ENCODE measurements around the gene CISD2.

DNA sequence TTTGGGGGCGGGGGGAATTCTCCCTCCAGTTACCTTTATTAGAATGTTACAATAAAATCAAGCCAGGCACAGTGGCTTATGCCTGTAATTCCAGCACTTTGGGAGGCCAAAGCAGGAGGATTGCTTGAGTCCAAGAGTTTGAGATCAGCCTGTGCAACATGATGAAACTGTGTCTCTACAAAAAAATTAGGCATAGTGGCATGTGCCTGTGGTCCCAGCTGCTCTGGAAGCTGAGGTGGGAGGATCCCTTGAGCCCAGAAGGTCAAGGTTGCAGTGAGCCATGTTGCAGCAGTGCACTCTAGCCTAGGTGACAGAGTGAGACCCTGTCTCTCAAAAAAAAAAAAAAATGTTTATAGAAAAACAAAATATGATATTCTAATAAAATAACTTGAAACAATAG lies 36.1 kb upstream of the CISD2 start:
- TF ChIP-seq, protein P1, sequence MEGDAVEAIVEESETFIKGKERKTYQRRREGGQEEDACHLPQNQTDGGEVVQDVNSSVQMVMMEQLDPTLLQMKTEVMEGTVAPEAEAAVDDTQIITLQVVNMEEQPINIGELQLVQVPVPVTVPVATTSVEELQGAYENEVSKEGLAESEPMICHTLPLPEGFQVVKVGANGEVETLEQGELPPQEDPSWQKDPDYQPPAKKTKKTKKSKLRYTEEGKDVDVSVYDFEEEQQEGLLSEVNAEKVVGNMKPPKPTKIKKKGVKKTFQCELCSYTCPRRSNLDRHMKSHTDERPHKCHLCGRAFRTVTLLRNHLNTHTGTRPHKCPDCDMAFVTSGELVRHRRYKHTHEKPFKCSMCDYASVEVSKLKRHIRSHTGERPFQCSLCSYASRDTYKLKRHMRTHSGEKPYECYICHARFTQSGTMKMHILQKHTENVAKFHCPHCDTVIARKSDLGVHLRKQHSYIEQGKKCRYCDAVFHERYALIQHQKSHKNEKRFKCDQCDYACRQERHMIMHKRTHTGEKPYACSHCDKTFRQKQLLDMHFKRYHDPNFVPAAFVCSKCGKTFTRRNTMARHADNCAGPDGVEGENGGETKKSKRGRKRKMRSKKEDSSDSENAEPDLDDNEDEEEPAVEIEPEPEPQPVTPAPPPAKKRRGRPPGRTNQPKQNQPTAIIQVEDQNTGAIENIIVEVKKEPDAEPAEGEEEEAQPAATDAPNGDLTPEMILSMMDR (IDR thresholded peaks at IDR 0.05) = no peak
- no peak for TF ChIP-seq EP300 (IDR thresholded peaks at IDR 0.05)
- TF ChIP-seq POLR2A (IDR thresholded peaks at IDR 0.05) = no peak
- TF ChIP-seq POLR2AphosphoS5 (IDR thresholded peaks at IDR 0.05) = no peak
